Choroid plexus epithelial cell (primary cell): ENCODE data around the gene MAST1.

Source experiments
- DNase-seq: peaks from one replicate; pipeline ENCODE4 v3.0.0-alpha.2; 2010; ENCODE audit warnings: low read depth
- H3K4me3 ChIP-seq: 2 replicates; pipeline ENCODE4 v1.5.1; 2011; ENCODE audit warnings: low read depth, mild to moderate bottlenecking, control low read depth, low read length, moderate library complexity
- TF ChIP-seq, protein P1 (sequence below): conservative IDR thresholded peaks from 2 replicates; pipeline ENCODE4 v1.5.1; 2011; ENCODE audit warnings: low read depth, mild to moderate bottlenecking, control low read depth, inconsistent platforms, low read length, moderate library complexity

Gene MAST1

DNA sequence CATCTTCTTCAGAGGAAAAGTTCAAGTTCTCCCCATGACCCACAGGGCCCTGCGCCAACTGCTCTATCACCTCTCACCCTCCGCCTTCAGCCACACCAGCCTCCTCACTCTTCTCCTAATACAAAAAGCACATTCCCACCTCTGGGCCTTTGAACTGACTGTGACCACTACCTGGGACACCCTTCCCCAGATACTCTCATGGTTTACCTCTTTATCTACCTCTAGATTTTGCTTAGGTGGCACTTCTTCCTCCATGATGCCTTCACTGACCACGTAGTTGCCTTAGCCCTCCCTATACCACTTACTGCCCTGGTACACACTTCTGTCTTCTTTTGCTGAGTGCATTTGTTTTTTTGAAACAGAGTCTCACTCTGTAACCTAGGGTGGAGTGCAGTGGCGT lies 84.6 kb downstream of the MAST1 start:
- DNase-seq: no peak
- H3K4me3 ChIP-seq: no peak overlapping the region
- TF ChIP-seq, protein P1, sequence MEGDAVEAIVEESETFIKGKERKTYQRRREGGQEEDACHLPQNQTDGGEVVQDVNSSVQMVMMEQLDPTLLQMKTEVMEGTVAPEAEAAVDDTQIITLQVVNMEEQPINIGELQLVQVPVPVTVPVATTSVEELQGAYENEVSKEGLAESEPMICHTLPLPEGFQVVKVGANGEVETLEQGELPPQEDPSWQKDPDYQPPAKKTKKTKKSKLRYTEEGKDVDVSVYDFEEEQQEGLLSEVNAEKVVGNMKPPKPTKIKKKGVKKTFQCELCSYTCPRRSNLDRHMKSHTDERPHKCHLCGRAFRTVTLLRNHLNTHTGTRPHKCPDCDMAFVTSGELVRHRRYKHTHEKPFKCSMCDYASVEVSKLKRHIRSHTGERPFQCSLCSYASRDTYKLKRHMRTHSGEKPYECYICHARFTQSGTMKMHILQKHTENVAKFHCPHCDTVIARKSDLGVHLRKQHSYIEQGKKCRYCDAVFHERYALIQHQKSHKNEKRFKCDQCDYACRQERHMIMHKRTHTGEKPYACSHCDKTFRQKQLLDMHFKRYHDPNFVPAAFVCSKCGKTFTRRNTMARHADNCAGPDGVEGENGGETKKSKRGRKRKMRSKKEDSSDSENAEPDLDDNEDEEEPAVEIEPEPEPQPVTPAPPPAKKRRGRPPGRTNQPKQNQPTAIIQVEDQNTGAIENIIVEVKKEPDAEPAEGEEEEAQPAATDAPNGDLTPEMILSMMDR: no peak
